ENCODE results near the gene RNF181. TPM values are rescaled to one million over a fixed set of nuclear protein-coding genes. Genes with fewer than 3 reads are reported as not detected.
"Not testable (repeated sequence)": the region's sequence is repeated elsewhere in the genome, so short reads cannot be mapped to it uniquely, and the experiment has no call there.

The RNF181 gene
- total RNA-seq, 1 donor from 2014 or later: 85.7 TPM

GRCh38 chr2:85553184-85553583 is 42.4 kb upstream of the RNF181 start:
- H3K9me3 Mint-ChIP-seq (ENCODE audit: low read depth): no peaks in the 10 kb centered on the region

GRCh38 chr2:85554980-85555612 is 40.4 kb upstream of the RNF181 start:
- Mint-ChIP-seq H3K9me3 (ENCODE audit: low read depth) (no peaks in the 10 kb centered on the region), H3K36me3 (ENCODE audit: insufficient read depth) (peaks cover 26% of the 10 kb centered on the region), H3K27me3 (no peaks in the 10 kb centered on the region), H3K4me3 (ENCODE audit: low read depth) (no peak overlapping the region), H3K4me1 (ENCODE audit: low read depth) (peaks cover 17% of the 10 kb centered on the region), H3K27ac (no peak overlapping the region)
- TF ChIP-seq, protein P1, sequence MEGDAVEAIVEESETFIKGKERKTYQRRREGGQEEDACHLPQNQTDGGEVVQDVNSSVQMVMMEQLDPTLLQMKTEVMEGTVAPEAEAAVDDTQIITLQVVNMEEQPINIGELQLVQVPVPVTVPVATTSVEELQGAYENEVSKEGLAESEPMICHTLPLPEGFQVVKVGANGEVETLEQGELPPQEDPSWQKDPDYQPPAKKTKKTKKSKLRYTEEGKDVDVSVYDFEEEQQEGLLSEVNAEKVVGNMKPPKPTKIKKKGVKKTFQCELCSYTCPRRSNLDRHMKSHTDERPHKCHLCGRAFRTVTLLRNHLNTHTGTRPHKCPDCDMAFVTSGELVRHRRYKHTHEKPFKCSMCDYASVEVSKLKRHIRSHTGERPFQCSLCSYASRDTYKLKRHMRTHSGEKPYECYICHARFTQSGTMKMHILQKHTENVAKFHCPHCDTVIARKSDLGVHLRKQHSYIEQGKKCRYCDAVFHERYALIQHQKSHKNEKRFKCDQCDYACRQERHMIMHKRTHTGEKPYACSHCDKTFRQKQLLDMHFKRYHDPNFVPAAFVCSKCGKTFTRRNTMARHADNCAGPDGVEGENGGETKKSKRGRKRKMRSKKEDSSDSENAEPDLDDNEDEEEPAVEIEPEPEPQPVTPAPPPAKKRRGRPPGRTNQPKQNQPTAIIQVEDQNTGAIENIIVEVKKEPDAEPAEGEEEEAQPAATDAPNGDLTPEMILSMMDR (IDR thresholded peaks at IDR 0.05; ENCODE audit: unreplicated experiment): no peak
- no peak for DNase-seq (ENCODE audit: low spot score, unreplicated experiment)

More at GRCh38 chr2:85553184-85553583, 42.4 kb upstream of the RNF181 start:
- Mint-ChIP-seq H3K27me3 (no peaks in the 10 kb centered on the region), H3K4me3 (ENCODE audit: low read depth) (no peak overlapping the region), H3K4me1 (ENCODE audit: low read depth) (peaks cover 5% of the 10 kb centered on the region), H3K36me3 (ENCODE audit: insufficient read depth) (peaks cover 24% of the 10 kb centered on the region), H3K27ac (no peak overlapping the region)
- TF ChIP-seq, protein P1 (IDR thresholded peaks at IDR 0.05; ENCODE audit: unreplicated experiment): no peak
- no peak for DNase-seq (ENCODE audit: low spot score, unreplicated experiment)

DNA sequence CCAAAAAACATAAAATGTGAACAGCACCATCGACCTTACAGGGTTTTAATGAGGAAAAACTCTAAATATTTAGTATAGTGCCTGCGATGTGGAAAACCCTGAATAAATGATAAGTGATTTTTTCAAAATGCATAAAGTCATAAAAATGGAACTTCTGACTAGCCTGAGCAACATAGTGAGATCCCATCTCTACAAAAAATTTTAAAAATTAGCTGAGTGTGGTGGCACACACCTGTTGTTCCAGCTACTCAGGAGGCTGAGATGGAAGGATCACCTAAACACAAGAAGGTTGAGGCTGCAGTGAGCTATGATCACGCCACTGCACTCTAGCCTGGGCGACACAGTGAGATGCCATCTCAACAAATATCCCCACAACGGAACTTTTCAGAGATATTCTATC is 38.4 kb upstream of the RNF181 start:
- TF ChIP-seq, protein P1 (IDR thresholded peaks at IDR 0.05; ENCODE audit: unreplicated experiment): no peak
- DNase-seq (ENCODE audit: low spot score, unreplicated experiment): no peak
- H3K36me3 Mint-ChIP-seq (ENCODE audit: insufficient read depth): peaks cover 14% of the 10 kb centered on the region
- peaks cover 21% of the 10 kb centered on the region for H3K4me1 Mint-ChIP-seq (ENCODE audit: low read depth)
- no peak overlapping the region for H3K27ac Mint-ChIP-seq
- no peaks in the 10 kb centered on the region for H3K9me3 Mint-ChIP-seq (ENCODE audit: low read depth)
- H3K27me3 Mint-ChIP-seq: no peaks in the 10 kb centered on the region
- no peak overlapping the region for H3K4me3 Mint-ChIP-seq (ENCODE audit: low read depth)

DNA sequence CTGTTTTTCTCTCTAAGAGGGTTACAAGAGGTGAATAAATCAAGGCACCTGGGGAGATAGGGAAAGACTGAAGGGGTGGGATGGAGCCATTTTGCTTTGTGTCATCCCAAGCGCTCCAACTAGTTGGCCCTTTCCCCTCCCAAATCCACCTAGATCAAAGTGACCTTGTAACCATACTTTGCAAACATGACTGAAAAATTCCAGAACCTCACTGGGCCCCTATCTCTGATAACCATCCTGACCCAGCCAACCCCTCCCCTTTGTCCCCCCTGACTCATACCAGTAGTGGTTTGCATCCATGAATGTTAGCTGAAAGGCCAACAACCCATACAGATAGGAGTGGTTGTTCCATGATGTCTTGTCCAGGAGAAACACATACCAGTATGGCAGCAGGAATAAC is 37.4 kb upstream of the RNF181 start:
- no peaks in the 10 kb centered on the region for H3K9me3 Mint-ChIP-seq (ENCODE audit: low read depth)
- TF ChIP-seq, protein P1 (IDR thresholded peaks at IDR 0.05; ENCODE audit: unreplicated experiment): no peak
- peaks cover 11% of the 10 kb centered on the region for H3K36me3 Mint-ChIP-seq (ENCODE audit: insufficient read depth)
- H3K27ac Mint-ChIP-seq: no peak overlapping the region
- peaks cover 21% of the 10 kb centered on the region for H3K4me1 Mint-ChIP-seq (ENCODE audit: low read depth)
- H3K27me3 Mint-ChIP-seq: no peaks in the 10 kb centered on the region
- DNase-seq (ENCODE audit: low spot score, unreplicated experiment): no peak
- no peak overlapping the region for H3K4me3 Mint-ChIP-seq (ENCODE audit: low read depth)

DNA sequence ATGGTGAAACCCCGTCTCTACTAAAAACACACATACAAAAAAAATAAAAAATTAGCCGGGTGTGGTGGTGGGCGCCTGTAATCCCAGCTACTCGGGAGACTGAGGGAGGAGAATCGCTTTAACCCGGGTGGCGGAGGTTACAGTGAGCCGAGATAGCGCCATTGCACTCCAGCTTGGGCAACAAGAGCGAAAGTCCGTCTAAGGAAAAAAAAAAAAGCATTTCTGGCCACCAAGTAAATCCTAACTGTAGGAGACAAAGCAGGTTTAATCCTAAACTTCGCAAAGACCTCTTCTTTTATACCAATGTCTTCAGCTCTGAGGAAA is 35.2 kb upstream of the RNF181 start:
- H3K4me3 Mint-ChIP-seq (ENCODE audit: low read depth): peak overlapping the region; percentile 93
- H3K4me1 Mint-ChIP-seq (ENCODE audit: low read depth): peaks cover 21% of the 10 kb centered on the region
- not testable (repeated sequence) for H3K36me3 Mint-ChIP-seq (ENCODE audit: insufficient read depth); H3K9me3 Mint-ChIP-seq (ENCODE audit: low read depth); H3K27me3 Mint-ChIP-seq; DNase-seq (ENCODE audit: low spot score, unreplicated experiment)
- H3K27ac Mint-ChIP-seq: peak overlapping the region; percentile 97

- peaks cover 21% of the 10 kb centered on the region for H3K4me1 Mint-ChIP-seq (ENCODE audit: low read depth)
- no peaks in the 10 kb centered on the region for H3K9me3 Mint-ChIP-seq (ENCODE audit: low read depth)
- TF ChIP-seq, protein P1 (IDR thresholded peaks at IDR 0.05; ENCODE audit: unreplicated experiment): no peak
- H3K27me3 Mint-ChIP-seq: no peaks in the 10 kb centered on the region
- H3K4me3 Mint-ChIP-seq (ENCODE audit: low read depth): peak overlapping the region; percentile 93
- H3K27ac Mint-ChIP-seq: peak overlapping the region; percentile 97
- H3K36me3 Mint-ChIP-seq (ENCODE audit: insufficient read depth): peaks cover 8% of the 10 kb centered on the region
- DNase-seq (ENCODE audit: low spot score, unreplicated experiment): no peak
Measured at GRCh38 chr2:85560812-85561279, 34.7 kb upstream of the RNF181 start.

All from progenitor cell of endocrine pancreas (in vitro differentiated cells).